HepG2 (cell line): ENCODE data around the gene EFNA2. TPM values are rescaled to one million over a fixed set of nuclear protein-coding genes. Genes with fewer than 3 reads are reported as not detected.
A peak's percentile ranks its signal among the peaks of the same experiment; 100 is the strongest.

ENCODE experiments used
- CBX1 ChIP-seq: IDR thresholded peaks from one replicate; pipeline ENCODE4 v1.6.1; 2016; ENCODE audit warnings: antibody characterized with exemption, low read depth
- DDIT3 ChIP-seq: sonication (generic); formaldehyde crosslinking; IDR thresholded peaks from 2 replicates; pipeline ENCODE4 v1.4.0; 2020; ENCODE audit warnings: mild to moderate bottlenecking, missing genetic modification reagents
- GATA4 ChIP-seq: sonication (generic); IDR thresholded peaks from 2 replicates; pipeline ENCODE4 v1.6.1; 2016; ENCODE audit warnings: antibody characterized with exemption, low read depth, borderline replicate concordance
- HCFC1 ChIP-seq: fragments of 150-350 bp; IDR thresholded peaks from 2 replicates; pipeline ENCODE4 v1.6.1; 2014; ENCODE audit warnings: low read depth, low read length
- HNRNPK ChIP-seq: fragments of 200-400 bp; formaldehyde crosslinking; IDR thresholded peaks from 2 replicates; pipeline ENCODE4 v1.6.1; 2018; ENCODE audit warnings: low read length, low read depth, moderate library complexity, mild to moderate bottlenecking; ENCODE audit not compliant: poor library complexity, severe bottlenecking
- MAFF ChIP-seq: IDR thresholded peaks from 2 replicates; pipeline ENCODE4 v1.6.1; 2011; ENCODE audit warnings: low read depth, low read length, improper control_type of control experiment
- NPAS2 ChIP-seq: sonication (generic); formaldehyde crosslinking; IDR thresholded peaks from 2 replicates; pipeline ENCODE4 v1.8.0; 2022; ENCODE audit warnings: mild to moderate bottlenecking, missing genetic modification reagents, borderline replicate concordance
- POLR2A ChIP-seq, 2 experiments: IDR thresholded peaks; 2 replicates each; pipeline ENCODE4 v1.6.1; 2011; ENCODE audit warnings: low read depth in 2 of 2, low read length in 2 of 2, mild to moderate bottlenecking in 1 of 2, moderate library complexity in 1 of 2; ENCODE audit not compliant: insufficient read depth in 1 of 2
- RBFOX2 ChIP-seq: fragments of 200-400 bp; formaldehyde crosslinking; IDR thresholded peaks from 2 replicates; pipeline ENCODE4 v1.6.1; 2017; ENCODE audit warnings: low read depth, mild to moderate bottlenecking, low read length
- SMAD9 ChIP-seq: sonication (generic); formaldehyde crosslinking; IDR thresholded peaks from 2 replicates; pipeline ENCODE4 v1.5.1; 2020; ENCODE audit warnings: mild to moderate bottlenecking, missing genetic modification reagents
- SRF ChIP-seq: IDR thresholded peaks from 2 replicates; pipeline ENCODE4 v1.6.1; 2011; ENCODE audit warnings: mild to moderate bottlenecking, low read depth, low read length, moderate library complexity
- TAF1 ChIP-seq: sonication (generic); formaldehyde crosslinking; IDR thresholded peaks from 2 replicates; pipeline ENCODE4 v1.4.0; 2020; ENCODE audit warnings: missing genetic modification reagents
- TRIM24 ChIP-seq: sonication (generic); formaldehyde crosslinking; IDR thresholded peaks from 2 replicates; pipeline ENCODE4 v1.8.0; 2022; ENCODE audit warnings: mild to moderate bottlenecking, missing genetic modification reagents
- USF2 ChIP-seq, 2 experiments: sonication (generic) in 1 of 2; formaldehyde crosslinking in 1 of 2; IDR thresholded peaks; 2 replicates each; pipeline versions ENCODE4 v1.5.1 to v1.6.1; 2011 to 2020; ENCODE audit warnings: borderline replicate concordance in 1 of 2, low read depth in 1 of 2, low read length in 1 of 2, mild to moderate bottlenecking in 1 of 2, missing genetic modification reagents in 1 of 2, moderate library complexity in 1 of 2
- XBP1 ChIP-seq: sonication (generic); formaldehyde crosslinking; IDR thresholded peaks from 2 replicates; pipeline ENCODE4 v1.5.0; 2020; ENCODE audit warnings: missing genetic modification reagents
- ZNF160 ChIP-seq: sonication (generic); formaldehyde crosslinking; IDR thresholded peaks from 2 replicates; pipeline ENCODE4 v1.8.0; 2022; ENCODE audit warnings: mild to moderate bottlenecking, inconsistent platforms, missing genetic modification reagents
- ZNF337 ChIP-seq: sonication (generic); formaldehyde crosslinking; IDR thresholded peaks from 2 replicates; pipeline ENCODE4 v1.5.1; 2020; ENCODE audit warnings: missing genetic modification reagents, low read depth, mild to moderate bottlenecking, borderline replicate concordance
- ZNF367 ChIP-seq: sonication (generic); formaldehyde crosslinking; IDR thresholded peaks from 2 replicates; pipeline ENCODE4 v1.4.0; 2020; ENCODE audit warnings: missing genetic modification reagents, borderline replicate concordance
- ZNF382 ChIP-seq: sonication (generic); formaldehyde crosslinking; IDR thresholded peaks from 2 replicates; pipeline ENCODE4 v1.5.0; 2020; ENCODE audit warnings: missing genetic modification reagents, mild to moderate bottlenecking, borderline replicate concordance
- ZNF607 ChIP-seq: sonication (generic); formaldehyde crosslinking; IDR thresholded peaks from 2 replicates; pipeline ENCODE4 v1.5.1; 2020; ENCODE audit warnings: missing genetic modification reagents, mild to moderate bottlenecking, borderline replicate concordance
- ZNF639 ChIP-seq: conservative IDR thresholded peaks from 2 replicates; pipeline ENCODE4 v1.6.1; 2018; ENCODE audit warnings: missing genetic modification reagents
- polyA plus RNA-seq, 8 experiments: library from polyadenylated mRNA; depleted of rRNA in 3 of 8; stranded (reverse) in 7 of 8; unstranded in 1 of 8; fragments of >200 nt; fragmentation: Illumina TruSeq in 4 of 8; extraction: Trizol in 4 of 8; gene quantifications; 2 replicates each; pipeline versions ENCODE4 v1.2.1 to v1.2.3, GENCODE V29; 2011 to 2016; ENCODE audit warnings: low read depth in 4 of 8, missing spikeins in 1 of 8, mixed read lengths in 1 of 8; ENCODE audit not compliant: insufficient read depth in 1 of 8
- total RNA-seq, 5 experiments: library from RNA; depleted of rRNA; stranded (reverse); fragments of >200 nt; fragmentation: Illumina TruSeq; extraction: Trizol; gene quantifications; 2 replicates each; pipeline ENCODE4 v1.2.3, GENCODE V29; 2016; ENCODE audit warnings: low read depth in 1 of 5
- TF ChIP-seq, protein P1 (sequence below): sonication (generic); formaldehyde crosslinking; IDR thresholded peaks from 2 replicates; pipeline ENCODE4 v1.4.0; 2020; ENCODE audit warnings: missing genetic modification reagents, borderline replicate concordance

Gene EFNA2
- total and polyA plus RNA-seq, 2 of the 13 experiments (the other 11 are each of a cell fraction or from before 2014, with no cell fraction given): 6.0 to 9.9 TPM

DNA sequence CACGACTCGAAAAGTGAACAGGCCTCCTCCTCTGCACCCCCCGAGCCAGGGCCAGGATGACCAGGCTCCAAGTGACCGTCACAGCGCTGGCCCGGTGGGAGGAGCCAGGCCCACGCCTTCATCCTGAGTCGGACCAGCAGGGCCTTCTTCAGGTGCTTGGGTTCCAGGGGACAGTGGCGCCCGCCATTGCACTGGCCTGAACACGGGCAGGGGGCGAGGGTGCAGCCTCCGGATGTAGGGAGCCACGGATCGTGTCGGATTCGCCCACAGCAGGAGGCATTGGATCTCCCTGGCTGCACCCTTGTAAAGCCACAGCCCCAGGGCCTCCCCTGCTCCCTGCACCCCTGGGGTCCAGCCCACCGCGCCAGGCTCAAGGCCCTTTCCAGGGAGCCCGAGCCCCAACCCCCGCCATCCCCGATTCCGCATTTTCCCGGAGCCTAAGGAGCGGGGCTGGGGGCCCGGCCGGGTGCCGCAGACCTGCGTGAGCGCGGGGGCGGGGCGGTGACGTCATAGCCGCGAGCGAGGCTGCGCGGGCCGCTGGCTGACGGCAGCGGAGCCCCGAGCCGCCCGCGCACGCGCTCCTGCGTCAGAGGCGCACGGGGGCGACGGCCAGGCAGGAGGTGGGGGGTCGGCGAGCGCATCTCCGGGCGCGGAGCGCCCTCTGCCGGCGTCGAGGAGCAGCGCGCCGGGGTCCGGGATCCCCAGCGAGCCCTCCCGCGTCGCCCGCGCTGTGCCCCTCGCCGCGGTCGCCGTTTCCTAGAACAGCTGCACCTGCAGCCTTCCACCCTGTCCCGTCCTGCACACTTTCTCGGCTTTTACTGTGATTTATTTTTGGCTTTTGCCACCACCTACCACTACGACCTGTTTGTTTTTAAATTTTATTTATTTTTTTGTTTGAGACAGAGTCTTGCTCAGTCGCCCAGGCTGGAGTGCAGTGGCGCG lies 45.6 kb upstream of the EFNA2 start (continued):
- TF ChIP-seq HNRNPK: no peak
- TF ChIP-seq ZNF367 (CRISPR knock-in tag): no peak
- no peak for TF ChIP-seq ZNF607 (CRISPR knock-in tag)
- TF ChIP-seq SMAD9 (CRISPR knock-in tag): no peak
- TF ChIP-seq POLR2A (IDR thresholded peaks at IDR 0.05; ENCODE audit: insufficient read depth in 1 of 2, low read depth in 2 of 2, low read length in 2 of 2): no peak
- TF ChIP-seq XBP1 (CRISPR knock-in tag): no peak
- TF ChIP-seq HCFC1: peak; percentile 17; the same call in 1 of the 2 replicates
- TF ChIP-seq RBFOX2: peak; percentile 67
- no peak for TF ChIP-seq ZNF160 (CRISPR knock-in tag)
- TF ChIP-seq MAFF: no peak
- no peak for TF ChIP-seq TAF1
- no peak for TF ChIP-seq CBX1
- TF ChIP-seq DDIT3 (CRISPR knock-in tag): no peak
- no peak for TF ChIP-seq ZNF382
- TF ChIP-seq USF2 (IDR thresholded peaks at IDR 0.05; ENCODE audit: low read depth, low read length): no peak
- TF ChIP-seq USF2 (CRISPR knock-in tag; IDR thresholded peaks at IDR 0.05; ENCODE audit: borderline replicate concordance): no peak
- TF ChIP-seq ZNF639 (CRISPR knock-in tag): no peak
- TF ChIP-seq, protein P1, sequence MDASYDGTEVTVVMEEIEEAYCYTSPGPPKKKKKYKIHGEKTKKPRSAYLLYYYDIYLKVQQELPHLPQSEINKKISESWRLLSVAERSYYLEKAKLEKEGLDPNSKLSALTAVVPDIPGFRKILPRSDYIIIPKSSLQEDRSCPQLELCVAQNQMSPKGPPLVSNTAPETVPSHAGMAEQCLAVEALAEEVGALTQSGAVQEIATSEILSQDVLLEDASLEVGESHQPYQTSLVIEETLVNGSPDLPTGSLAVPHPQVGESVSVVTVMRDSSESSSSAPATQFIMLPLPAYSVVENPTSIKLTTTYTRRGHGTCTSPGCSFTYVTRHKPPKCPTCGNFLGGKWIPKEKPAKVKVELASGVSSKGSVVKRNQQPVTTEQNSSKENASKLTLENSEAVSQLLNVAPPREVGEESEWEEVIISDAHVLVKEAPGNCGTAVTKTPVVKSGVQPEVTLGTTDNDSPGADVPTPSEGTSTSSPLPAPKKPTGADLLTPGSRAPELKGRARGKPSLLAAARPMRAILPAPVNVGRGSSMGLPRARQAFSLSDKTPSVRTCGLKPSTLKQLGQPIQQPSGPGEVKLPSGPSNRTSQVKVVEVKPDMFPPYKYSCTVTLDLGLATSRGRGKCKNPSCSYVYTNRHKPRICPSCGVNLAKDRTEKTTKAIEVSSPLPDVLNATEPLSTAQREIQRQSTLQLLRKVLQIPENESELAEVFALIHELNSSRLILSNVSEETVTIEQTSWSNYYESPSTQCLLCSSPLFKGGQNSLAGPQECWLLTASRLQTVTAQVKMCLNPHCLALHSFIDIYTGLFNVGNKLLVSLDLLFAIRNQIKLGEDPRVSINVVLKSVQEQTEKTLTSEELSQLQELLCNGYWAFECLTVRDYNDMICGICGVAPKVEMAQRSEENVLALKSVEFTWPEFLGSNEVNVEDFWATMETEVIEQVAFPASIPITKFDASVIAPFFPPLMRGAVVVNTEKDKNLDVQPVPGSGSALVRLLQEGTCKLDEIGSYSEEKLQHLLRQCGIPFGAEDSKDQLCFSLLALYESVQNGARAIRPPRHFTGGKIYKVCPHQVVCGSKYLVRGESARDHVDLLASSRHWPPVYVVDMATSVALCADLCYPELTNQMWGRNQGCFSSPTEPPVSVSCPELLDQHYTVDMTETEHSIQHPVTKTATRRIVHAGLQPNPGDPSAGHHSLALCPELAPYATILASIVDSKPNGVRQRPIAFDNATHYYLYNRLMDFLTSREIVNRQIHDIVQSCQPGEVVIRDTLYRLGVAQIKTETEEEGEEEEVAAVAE (CRISPR knock-in tag): no peak
- TF ChIP-seq TRIM24 (CRISPR knock-in tag): no peak
- TF ChIP-seq GATA4: no peak
- no peak for TF ChIP-seq SRF
- no peak for TF ChIP-seq ZNF337
- no peak for TF ChIP-seq NPAS2
